Brain microvascular endothelial cell (primary cell): ENCODE measurements around the gene CDC14A.

Experiments used
- DNase-seq: peaks from one replicate; pipeline ENCODE4 v3.0.0-alpha.2; 2020
- H3K27ac ChIP-seq: fragments of 250-450 bp; sonication (Bioruptor Pico); 2 replicates; pipeline ENCODE4 v1.5.1; 2020; ENCODE audit warnings: mild to moderate bottlenecking, moderate library complexity
- H3K27me3 ChIP-seq: fragments of 250-450 bp; sonication (Bioruptor Pico); replicated peaks from 2 replicates; pipeline ENCODE4 v1.5.1; 2020; ENCODE audit warnings: mild to moderate bottlenecking
- H3K36me3 ChIP-seq: fragments of 250-450 bp; sonication (Bioruptor Pico); replicated peaks from 2 replicates; pipeline ENCODE4 v1.5.1; 2020; ENCODE audit warnings: mild to moderate bottlenecking
- H3K4me3 ChIP-seq: 2 replicates; pipeline ENCODE4 v1.5.1; 2011; ENCODE audit warnings: low read depth, mild to moderate bottlenecking, control low read depth, low read length, moderate library complexity
- in situ Hi-C: cut with HindIII; loops from 2 replicates; pipeline ENCODE4 v1.10.0; 2017; ENCODE audit warnings: low sequenced_read_pairs, low pct_ligation_motif_present
- TF ChIP-seq, protein P1 (sequence below): IDR thresholded peaks from 2 replicates; pipeline ENCODE4 v1.5.1; 2011; ENCODE audit warnings: low read depth, mild to moderate bottlenecking, moderate library complexity, low read length, control low read depth, inconsistent platforms; ENCODE audit errors: missing control alignments

The CDC14A gene, protein sequence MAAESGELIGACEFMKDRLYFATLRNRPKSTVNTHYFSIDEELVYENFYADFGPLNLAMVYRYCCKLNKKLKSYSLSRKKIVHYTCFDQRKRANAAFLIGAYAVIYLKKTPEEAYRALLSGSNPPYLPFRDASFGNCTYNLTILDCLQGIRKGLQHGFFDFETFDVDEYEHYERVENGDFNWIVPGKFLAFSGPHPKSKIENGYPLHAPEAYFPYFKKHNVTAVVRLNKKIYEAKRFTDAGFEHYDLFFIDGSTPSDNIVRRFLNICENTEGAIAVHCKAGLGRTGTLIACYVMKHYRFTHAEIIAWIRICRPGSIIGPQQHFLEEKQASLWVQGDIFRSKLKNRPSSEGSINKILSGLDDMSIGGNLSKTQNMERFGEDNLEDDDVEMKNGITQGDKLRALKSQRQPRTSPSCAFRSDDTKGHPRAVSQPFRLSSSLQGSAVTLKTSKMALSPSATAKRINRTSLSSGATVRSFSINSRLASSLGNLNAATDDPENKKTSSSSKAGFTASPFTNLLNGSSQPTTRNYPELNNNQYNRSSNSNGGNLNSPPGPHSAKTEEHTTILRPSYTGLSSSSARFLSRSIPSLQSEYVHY

DNA sequence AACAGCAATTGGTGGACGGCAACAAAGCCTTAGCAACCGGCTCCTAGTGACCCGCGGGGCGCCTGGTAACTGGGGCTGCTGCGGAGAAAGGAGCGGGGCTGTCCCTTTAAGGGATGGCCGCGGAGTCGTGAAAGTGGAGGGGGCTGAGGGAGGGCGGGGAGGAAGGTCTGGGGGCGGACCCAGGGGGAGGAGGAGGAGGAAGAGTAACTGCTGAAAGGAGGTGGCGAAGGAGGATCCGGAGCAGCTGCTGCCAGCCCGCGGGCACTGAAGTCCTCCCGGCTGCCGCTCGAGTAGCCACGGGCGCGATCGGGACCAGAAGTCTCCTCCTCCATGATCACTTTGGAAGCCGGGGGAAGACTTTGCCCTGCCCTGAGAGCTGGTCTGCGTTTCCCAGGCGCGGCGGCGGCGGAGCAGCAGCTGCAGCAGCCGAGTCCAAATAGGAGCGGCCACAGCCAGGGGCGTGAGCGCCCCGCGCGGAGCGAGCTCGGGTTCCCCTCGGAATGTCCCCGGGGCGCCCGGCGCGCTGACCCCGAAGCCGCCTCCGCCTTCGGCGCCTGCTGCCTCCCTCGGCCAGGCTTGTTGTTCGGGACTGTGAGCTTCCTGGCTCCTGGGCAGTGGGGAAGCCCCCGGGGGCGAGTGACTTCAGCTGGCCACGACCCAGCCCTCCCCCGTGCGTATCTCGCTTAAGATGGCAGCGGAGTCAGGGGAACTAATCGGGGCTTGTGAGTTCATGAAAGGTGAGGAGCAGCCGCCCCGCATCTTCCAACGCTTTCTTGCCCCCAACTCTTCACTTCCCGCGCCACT, at the start of gene CDC14A:
Gene CDC14A (plus strand): TSS at position 240 of the 804 bp plus-strand sequence. CDS start 449 bp downstream, at position 689.
- in situ Hi-C loops = no loop called here
- H3K27me3 ChIP-seq = no peaks in the 10 kb centered on the region
- H3K36me3 ChIP-seq = no peaks in the 10 kb centered on the region
- peak; percentile 95 for DNase-seq
- TF ChIP-seq, protein P1, sequence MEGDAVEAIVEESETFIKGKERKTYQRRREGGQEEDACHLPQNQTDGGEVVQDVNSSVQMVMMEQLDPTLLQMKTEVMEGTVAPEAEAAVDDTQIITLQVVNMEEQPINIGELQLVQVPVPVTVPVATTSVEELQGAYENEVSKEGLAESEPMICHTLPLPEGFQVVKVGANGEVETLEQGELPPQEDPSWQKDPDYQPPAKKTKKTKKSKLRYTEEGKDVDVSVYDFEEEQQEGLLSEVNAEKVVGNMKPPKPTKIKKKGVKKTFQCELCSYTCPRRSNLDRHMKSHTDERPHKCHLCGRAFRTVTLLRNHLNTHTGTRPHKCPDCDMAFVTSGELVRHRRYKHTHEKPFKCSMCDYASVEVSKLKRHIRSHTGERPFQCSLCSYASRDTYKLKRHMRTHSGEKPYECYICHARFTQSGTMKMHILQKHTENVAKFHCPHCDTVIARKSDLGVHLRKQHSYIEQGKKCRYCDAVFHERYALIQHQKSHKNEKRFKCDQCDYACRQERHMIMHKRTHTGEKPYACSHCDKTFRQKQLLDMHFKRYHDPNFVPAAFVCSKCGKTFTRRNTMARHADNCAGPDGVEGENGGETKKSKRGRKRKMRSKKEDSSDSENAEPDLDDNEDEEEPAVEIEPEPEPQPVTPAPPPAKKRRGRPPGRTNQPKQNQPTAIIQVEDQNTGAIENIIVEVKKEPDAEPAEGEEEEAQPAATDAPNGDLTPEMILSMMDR = no peak
- peak within 1 kb of the TSS; percentile 81 for H3K27ac ChIP-seq
- H3K4me3 ChIP-seq = peak within 1 kb of the TSS; percentile 84

DNA sequence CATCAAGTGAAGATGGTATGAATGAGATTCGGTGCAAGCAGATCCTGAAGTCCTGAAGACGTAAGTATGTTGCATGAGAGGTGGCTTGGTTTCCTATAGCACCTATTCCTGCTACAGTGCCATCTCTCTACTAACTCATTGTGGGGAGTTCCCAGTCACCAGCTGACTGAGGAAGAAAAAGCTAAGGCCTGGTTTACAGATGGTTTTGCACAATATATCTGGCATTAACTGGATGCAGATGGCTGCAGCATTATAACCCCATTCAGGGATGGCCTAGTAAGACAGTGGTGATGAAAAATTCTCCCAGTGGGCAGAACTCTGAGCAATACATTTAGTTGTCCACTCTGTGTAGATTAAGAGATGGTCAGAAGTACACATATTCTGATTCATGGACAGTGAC, 49.6 kb upstream of the CDC14A start:
- no peak overlapping the region for H3K27ac ChIP-seq
- in situ Hi-C loops = no loop called here
- H3K36me3 ChIP-seq = no peaks in the 10 kb centered on the region
- TF ChIP-seq, protein P1 = no peak
- no peak overlapping the region for H3K4me3 ChIP-seq
- H3K27me3 ChIP-seq = no peaks in the 10 kb centered on the region
- DNase-seq = no peak

DNA sequence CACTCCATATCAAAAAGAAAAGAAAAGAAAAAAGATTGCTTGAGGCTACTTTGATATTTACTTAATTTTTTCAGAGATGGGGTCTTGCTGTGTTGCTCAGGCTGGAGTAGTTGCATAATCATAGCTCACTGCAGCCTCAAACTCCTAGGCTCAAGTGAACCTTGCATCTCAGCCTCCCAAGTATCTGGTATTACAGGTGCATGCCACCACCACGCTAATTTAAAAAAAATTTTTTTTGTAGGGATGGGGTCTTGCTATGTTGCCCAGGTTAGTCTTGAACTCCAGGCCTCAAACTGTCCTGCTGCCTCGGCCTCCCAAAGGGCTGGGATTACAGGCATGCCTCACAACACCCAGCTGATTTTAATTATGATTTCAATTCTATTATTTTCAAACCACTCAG, 48.1 kb upstream of the CDC14A start:
- H3K36me3 ChIP-seq = no peaks in the 10 kb centered on the region
- H3K4me3 ChIP-seq = no peak overlapping the region
- no peaks in the 10 kb centered on the region for H3K27me3 ChIP-seq
- in situ Hi-C loops = no loop called here
- H3K27ac ChIP-seq = no peak overlapping the region
- TF ChIP-seq, protein P1 = no peak
- DNase-seq = no peak

DNA sequence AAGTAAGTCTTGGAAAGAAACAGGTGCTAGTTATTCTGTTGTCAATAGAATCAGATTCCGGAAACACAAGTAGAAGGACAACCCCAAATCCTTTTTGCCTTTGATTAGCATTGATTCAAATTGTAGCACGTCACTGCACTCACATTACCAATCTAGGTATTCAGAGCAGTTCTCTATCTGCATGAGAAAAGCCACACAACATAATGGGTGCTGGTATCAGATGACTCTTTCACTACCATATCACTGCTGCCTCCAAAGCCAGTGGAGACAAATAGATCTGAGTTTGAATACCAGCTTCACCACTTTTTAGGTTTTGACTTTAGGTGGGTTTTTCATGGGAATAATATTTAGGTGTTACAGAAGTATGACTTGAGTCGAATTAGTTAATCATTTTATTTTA, 47.4 kb upstream of the CDC14A start:
- in situ Hi-C loops = no loop called here

DNA sequence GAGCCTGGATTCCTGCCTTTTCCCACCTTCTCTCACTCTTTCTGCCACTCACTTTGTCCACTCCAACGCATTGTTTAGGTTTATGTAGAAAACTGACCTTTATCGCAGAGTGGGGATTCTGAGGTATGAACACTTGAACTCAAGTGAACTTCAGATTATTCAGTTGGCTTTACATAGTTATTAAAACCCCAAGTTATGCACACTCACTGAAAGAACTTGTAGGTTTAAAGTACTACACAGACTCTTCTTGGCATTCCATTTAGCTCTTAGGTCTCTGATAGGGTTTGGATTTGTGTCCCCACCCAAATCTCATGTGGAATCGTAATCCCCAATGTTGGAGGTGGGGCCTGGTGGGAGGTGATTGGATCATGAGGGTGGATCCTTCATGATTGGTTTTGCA, 46.4 kb upstream of the CDC14A start:
- DNase-seq = no peak
- TF ChIP-seq, protein P1 = no peak
- H3K27me3 ChIP-seq = no peaks in the 10 kb centered on the region
- in situ Hi-C loops = no loop called here
- H3K36me3 ChIP-seq = no peaks in the 10 kb centered on the region
- H3K27ac ChIP-seq = no peak overlapping the region
- no peak overlapping the region for H3K4me3 ChIP-seq

More for the DNA sequence above, 47.4 kb upstream of the CDC14A start:
- no peaks in the 10 kb centered on the region for H3K27me3 ChIP-seq
- H3K27ac ChIP-seq = no peak overlapping the region
- H3K36me3 ChIP-seq = no peaks in the 10 kb centered on the region
- DNase-seq = no peak
- no peak overlapping the region for H3K4me3 ChIP-seq
- TF ChIP-seq, protein P1 = no peak
